Transverse colon (tissue), 4 donors: Measurements from ENCODE around the gene ZNF547. TPM values are rescaled to one million over a fixed set of nuclear protein-coding genes. Genes with fewer than 3 reads are reported as not detected.

Experiments used
- DNase-seq: peaks from one replicate; pipeline ENCODE4 v3.0.0-alpha.2; 2019
- H3K27ac ChIP-seq, 4 donors: fragments of 200-600 bp; sonication (generic); 2 replicates each; pipeline ENCODE4 v1.5.1; 2016 to 2018; ENCODE audit warnings: inconsistent platforms in 4 of 4
- H3K27me3 ChIP-seq: fragments of 200-600 bp; sonication (generic); 2 replicates; pipeline ENCODE4 v1.5.1; 2017; ENCODE audit warnings: inconsistent platforms
- H3K36me3 ChIP-seq, 4 donors: fragments of 200-600 bp; sonication (generic); 2 replicates each; pipeline ENCODE4 v1.5.1; 2017 to 2019; ENCODE audit warnings: inconsistent platforms in 4 of 4
- H3K4me1 ChIP-seq, 4 donors: fragments of 200-600 bp; sonication (generic); 2 replicates each; pipeline ENCODE4 v1.5.1; 2017 to 2020; ENCODE audit warnings: inconsistent platforms in 4 of 4
- H3K4me3 ChIP-seq, 4 donors: fragments of 200-600 bp; sonication (generic); 1 replicate in 1 of 4; 2 replicates in 3 of 4; pipeline versions ENCODE4 v1.5.1 to v1.6.1; 2017 to 2019; ENCODE audit warnings: inconsistent platforms in 4 of 4
- H3K9me3 ChIP-seq, 2 donors: fragments of 200-600 bp; sonication (generic); 2 replicates each; pipeline ENCODE4 v1.5.1; 2017 to 2019; ENCODE audit warnings: inconsistent platforms in 2 of 2
- CTCF ChIP-seq, 5 experiments: fragments of 200-600 bp in 3 of 5; fragments of 450-650 bp in 2 of 5; sonication (generic) in 3 of 5; IDR thresholded peaks; 1 replicate in 2 of 5; 2 replicates in 3 of 5; pipeline ENCODE4 v1.5.1; 2016 to 2017; ENCODE audit warnings: antibody characterized with exemption in 5 of 5, inconsistent platforms in 3 of 5, mild to moderate bottlenecking in 2 of 5, moderate library complexity in 1 of 5
- EP300 ChIP-seq: sonication (generic); formaldehyde crosslinking; IDR thresholded peaks from one replicate; pipeline ENCODE4 v1.6.1; 2017; ENCODE audit warnings: antibody characterized with exemption, low read depth
- POLR2A ChIP-seq: fragments of 450-650 bp; IDR thresholded peaks from one replicate; pipeline ENCODE4 v1.6.1; 2016; ENCODE audit warnings: antibody characterized with exemption, mild to moderate bottlenecking, moderate library complexity
- POLR2AphosphoS5 ChIP-seq, 3 donors: sonication (generic); formaldehyde crosslinking; IDR thresholded peaks; one replicate each; pipeline ENCODE4 v1.6.1; 2016; ENCODE audit warnings: antibody characterized with exemption in 3 of 3
- WGBS, 2 donors: methylation state at CpG; one replicate each; pipeline ENCODE4 v1.1.5; 2018; ENCODE audit warnings: low coverage in 1 of 2; 5-methylcytosine and 5-hydroxymethylcytosine counted together
- in situ Hi-C, 4 donors: fragments of 200-750 bp; cut with MboI; loops; one replicate each; pipeline versions ENCODE4 v1.15.0 to v1.15.1; 2017; ENCODE audit warnings: low sequenced_read_pairs in 3 of 4, low pct_ligation_motif_present in 1 of 4, low pct_unique_long_range_greater_than_20kb in 1 of 4
- intact Hi-C: fragments of 100-400 bp; cut with DNase I; formaldehyde crosslinking; loops from one replicate; pipeline ENCODE4 v1.15.1; 2023; ENCODE audit warnings: low total_unique reads
- total RNA-seq, 4 donors: library from RNA; depleted of rRNA; stranded (reverse); fragments of >200 nt; gene quantifications; one replicate each; pipeline ENCODE4 v1.1.0, GENCODE V29; 2016

ZNF547 gene
- total RNA-seq, 4 donors from 2014 or later, result 0.60 to 1.3 (median 1.2) TPM; not detected in 1

DNA sequence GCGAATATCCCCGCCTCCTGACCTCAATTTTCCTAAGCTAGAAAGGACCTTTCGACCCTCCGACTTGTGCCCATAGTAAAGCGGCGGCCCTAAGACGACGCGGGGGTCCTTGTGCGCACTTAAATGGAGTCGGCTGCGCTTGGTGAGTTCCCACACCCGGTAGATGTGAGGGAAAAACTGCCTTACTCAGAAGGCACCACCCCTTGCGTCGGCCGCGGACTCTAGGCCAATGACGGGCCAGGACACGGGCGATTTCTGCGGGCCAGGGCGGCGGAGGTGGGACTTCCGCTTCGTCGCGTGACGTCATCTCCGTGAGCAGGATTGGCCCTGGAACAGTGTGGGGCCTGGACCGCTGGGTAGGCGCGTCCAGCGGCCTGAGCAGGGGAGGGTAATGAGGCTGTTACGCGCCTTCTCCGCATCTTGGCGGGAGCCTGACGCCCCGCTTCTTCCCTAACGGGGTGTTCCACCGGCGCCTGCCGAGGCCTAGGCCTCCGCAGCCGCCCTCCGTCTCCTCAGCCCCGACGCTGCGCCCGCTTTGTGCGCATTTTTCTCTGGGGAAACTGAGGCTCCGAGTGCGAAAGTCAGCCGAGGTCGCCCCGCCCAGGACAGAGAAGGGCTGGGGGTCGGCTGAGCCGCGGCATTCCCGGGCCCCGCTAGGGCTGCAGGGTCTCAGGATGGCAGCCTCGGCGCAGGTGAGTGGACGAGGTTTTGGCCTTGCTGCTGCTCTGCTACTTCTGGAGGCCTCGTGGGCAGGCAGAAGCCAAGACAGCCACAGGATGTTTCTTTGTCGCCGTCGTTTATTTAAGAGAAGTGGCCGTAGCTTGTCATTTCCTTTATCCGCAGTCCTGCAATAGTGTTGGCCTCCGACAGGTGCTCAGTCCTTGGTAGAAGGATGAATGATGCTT is 42.9 kb upstream of the ZNF547 start, which contains the start of gene ZNF543:
Gene ZNF543 (plus strand): TSS at position 293 of the 905 bp plus-strand sequence. CDS start 382 bp downstream, at position 675.
- Histone ChIP-seq H3K4me3 (peak within 1 kb of the TSS; percentile 73 to 92 (median 85)), H3K4me1 (peaks cover 5 to 23% (median 17%) of the 10 kb centered on the region in 4 donors), H3K9me3 (no peaks in the 10 kb centered on the region), H3K36me3 (peaks cover 0 to 22% (median 11%) of the 10 kb centered on the region in 4 donors), H3K27ac (peak within 1 kb of the TSS; percentile 84 to 91 (median 88)), H3K27me3 (peaks cover 18% of the 10 kb centered on the region)
- in situ Hi-C loops (no loop called here), intact Hi-C loops (no loop called here)
- 3 to 10% methylated on average over 5 to 61 of the region's 71 CpGs for WGBS, 2 donors
- peak in 2 of 3 donors; percentile 77 to 78 for TF ChIP-seq POLR2AphosphoS5 (IDR thresholded peaks at IDR 0.05)
- peak; percentile 64 for TF ChIP-seq POLR2A
- TF ChIP-seq CTCF (IDR thresholded peaks at IDR 0.05), result peak in 1 of 5 experiments; percentile 10
- TF ChIP-seq EP300, result no peak
- DNase-seq, result peak; percentile 96

- intact Hi-C loops, result no loop called here
- H3K9me3 ChIP-seq, result no peaks in the 10 kb centered on the region
- H3K27me3 ChIP-seq, result peaks cover 18% of the 10 kb centered on the region
- H3K4me1 ChIP-seq, result peaks cover 5 to 23% (median 17%) of the 10 kb centered on the region in 4 donors
- peaks cover 0 to 29% (median 14%) of the 10 kb centered on the region in 4 donors for H3K36me3 ChIP-seq
- peak overlapping the region in 3 of 4 donors; percentile 84 to 91 (median 88) for H3K27ac ChIP-seq
- H3K4me3 ChIP-seq, result peak overlapping the region; percentile 73 to 92 (median 85)
- no peak for TF ChIP-seq POLR2A
- no peak for TF ChIP-seq EP300
- no peak for TF ChIP-seq POLR2AphosphoS5 (IDR thresholded peaks at IDR 0.05)
- no peak for TF ChIP-seq CTCF (IDR thresholded peaks at IDR 0.05)
- in situ Hi-C loops, result no loop called here
- no peak for DNase-seq
- WGBS, 2 donors, result 48 to 51% methylated on average over 8 of the region's 8 CpGs
These were observed 42.2 kb upstream of the ZNF547 start for GRCh38 chr19:57321116-57321515.

- no peak for DNase-seq
- Histone ChIP-seq H3K4me1 (peaks cover 5 to 23% (median 17%) of the 10 kb centered on the region in 4 donors), H3K4me3 (peak overlapping the region in 1 of 4 donors; percentile 92), H3K36me3 (peaks cover 0 to 36% (median 17%) of the 10 kb centered on the region in 4 donors), H3K27ac (no peak overlapping the region), H3K9me3 (no peaks in the 10 kb centered on the region), H3K27me3 (peaks cover 14% of the 10 kb centered on the region)
- TF ChIP-seq EP300 (no peak), POLR2AphosphoS5 (IDR thresholded peaks at IDR 0.05) (no peak), POLR2A (no peak)
- WGBS, 2 donors, result 59 to 70% methylated on average over 2 to 3 of the region's 3 CpGs
- in situ Hi-C loops, result no loop called here
- intact Hi-C loops, result no loop called here
These were observed 41.6 kb upstream of the ZNF547 start for GRCh38 chr19:57321751-57322150.

DNA sequence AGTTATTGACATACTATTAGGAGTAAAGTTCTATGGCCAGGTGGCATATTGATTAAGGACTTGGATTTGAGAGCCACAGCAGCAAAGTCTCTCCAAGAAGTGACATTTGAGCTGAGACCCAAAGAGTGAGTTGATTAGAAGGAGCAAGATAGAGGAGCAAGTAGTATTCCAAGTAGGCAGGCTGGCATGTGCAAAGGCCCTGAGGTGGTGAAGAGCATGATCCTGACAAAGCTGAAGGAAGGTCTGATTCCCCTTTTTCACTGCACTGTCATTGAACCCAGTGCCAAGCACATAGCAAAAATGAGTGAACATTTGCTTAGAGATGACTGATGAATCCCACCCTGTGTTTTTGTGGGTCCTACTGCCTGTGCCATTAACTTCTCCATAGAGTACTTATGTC is 38.4 kb upstream of the ZNF547 start:
- Histone ChIP-seq H3K4me1 (peaks cover 5 to 18% (median 16%) of the 10 kb centered on the region in 4 donors), H3K27ac (no peak overlapping the region), H3K27me3 (no peaks in the 10 kb centered on the region), H3K36me3 (peaks cover 0 to 59% (median 30%) of the 10 kb centered on the region in 4 donors), H3K9me3 (peaks cover 21% of the 10 kb centered on the region in 2 donors), H3K4me3 (no peak overlapping the region)
- TF ChIP-seq POLR2AphosphoS5 (IDR thresholded peaks at IDR 0.05), result no peak
- no peak for TF ChIP-seq CTCF (IDR thresholded peaks at IDR 0.05)
- TF ChIP-seq POLR2A, result no peak
- no peak for TF ChIP-seq EP300
- DNase-seq, result no peak
- in situ Hi-C loops, result no loop called here
- intact Hi-C loops, result no loop called here
